Measurements from ENCODE around the gene EXD3.
A peak's percentile ranks its signal among the peaks of the same experiment; 100 is the strongest.
"Not testable (repeated sequence)": the region's sequence is repeated elsewhere in the genome, so short reads cannot be mapped to it uniquely, and the experiment has no call there.

The EXD3 gene, protein sequence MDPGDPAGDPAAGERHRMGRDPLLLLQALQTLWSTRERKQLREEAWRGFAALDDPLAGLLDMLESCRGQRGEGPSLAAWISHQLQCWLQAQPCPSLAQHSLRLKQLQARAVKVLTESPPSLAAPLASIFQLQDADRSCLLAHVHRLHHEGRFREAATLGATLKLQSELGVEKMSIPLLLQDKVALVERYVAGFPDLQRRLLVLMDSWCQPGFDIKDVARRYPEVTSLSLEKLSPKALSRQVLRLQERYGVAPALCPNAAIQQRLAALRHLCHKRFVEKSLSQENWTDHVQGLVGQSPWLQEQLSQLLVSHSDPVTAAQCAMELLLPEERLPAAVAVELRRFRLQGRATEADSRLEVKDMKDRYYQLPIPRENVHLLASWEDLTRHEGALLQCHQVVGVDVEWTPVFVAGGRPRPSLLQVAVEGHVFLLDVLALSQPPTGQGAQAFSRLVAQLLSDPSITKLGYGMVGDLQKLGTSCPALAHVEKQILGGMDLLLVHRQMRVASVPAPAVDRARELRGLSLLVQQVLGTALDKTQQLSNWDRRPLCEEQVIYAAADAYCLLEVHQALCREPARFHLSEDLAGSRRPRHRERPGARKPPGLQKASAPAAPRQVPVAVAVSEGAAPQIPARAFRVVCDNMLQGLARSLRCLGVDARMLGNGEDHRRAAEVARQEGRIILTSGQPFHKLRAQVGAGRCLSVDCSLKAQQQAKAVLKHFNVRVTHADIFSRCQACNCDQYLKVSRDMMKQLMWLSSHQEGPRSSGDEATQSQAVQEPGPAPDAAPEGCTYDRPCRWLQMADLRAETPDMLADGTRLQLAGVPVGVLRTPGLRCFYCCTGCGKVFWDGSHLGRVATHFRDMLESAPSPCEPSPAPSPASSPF

DNA sequence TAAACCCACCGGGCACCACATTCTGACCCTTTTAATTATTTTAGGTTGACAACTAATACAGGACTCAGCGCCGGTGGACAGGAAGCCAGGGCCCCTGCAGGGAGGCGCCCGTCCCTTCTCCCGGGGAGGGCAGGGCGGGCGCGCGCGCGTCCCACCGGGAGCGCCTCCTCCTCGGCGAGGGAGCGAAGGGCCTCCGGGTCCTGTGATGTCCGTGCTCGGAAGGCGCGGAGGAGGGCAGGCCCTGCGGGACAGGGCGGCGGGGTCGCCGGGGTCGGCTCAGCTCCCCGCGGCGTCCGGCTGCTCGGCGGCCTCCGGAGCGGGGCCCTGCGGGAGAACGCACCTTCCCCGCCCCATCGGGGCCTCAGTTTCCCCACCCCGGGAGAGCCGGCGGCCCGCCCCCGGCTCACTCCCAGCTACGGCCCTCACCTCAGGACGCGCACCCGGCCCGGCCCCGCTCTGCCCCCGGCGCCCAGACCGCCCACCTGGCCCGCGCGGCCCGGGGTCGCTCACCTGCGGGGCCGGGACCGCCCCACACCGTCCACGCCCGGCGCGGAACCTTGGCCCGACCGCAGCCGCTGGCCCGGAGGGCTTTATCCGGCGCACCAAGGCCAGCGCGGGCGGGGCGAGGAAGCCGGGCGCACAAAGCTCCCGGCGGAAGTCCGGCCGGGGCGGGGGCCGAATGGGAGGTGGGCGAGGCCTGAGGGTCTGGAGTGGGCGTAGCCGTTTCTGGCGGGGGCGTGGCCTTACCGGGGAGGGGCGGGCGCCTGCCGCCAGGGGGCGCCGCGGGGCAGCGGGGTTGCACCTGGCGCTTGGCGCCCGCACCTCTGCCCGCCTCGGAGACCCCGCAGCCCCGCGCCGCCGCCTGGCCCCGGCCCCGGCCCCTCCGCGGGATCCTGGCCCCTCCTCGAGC lies at the start of gene EXD3, which contains the start of gene NOXA1:
TSS of gene EXD3 (minus strand) at position 559 of the 910 bp plus-strand sequence. CDS start 27,805 bp downstream, outside the sequence.
TSS of gene NOXA1 (plus strand) at position 790 of the 910 bp plus-strand sequence. CDS start 137 bp downstream, outside the sequence.
- Mint-ChIP-seq H3K36me3 (no peaks in the 10 kb centered on the region), H3K9me3 (no peaks in the 10 kb centered on the region), H3K27ac (no peak within 1 kb of the TSS), H3K27me3 (no peaks in the 10 kb centered on the region), H3K4me1 (peaks cover 12% of the 10 kb centered on the region), H3K4me3 (peak within 1 kb of the TSS; percentile 84)

DNA sequence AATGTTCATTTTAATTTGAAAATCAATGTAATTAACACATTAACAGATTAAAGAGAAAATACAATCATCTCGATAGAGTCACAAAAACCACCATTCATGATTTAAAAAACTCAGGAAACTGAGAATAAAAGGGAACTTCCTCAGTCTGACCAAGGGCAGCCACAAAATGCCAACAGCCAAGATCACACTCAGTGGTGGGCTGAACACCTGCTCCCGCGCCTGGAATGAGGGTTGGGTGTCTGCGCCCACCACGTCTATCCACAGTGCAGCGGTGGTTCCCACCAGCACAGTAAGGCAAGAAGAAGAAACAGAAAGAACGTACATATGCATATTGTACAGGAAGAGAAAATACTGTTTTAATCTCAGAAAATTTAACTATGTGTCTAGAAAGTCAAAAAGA lies 47.8 kb upstream of the EXD3 start:
- H3K27me3 Mint-ChIP-seq = no peaks in the 10 kb centered on the region

DNA sequence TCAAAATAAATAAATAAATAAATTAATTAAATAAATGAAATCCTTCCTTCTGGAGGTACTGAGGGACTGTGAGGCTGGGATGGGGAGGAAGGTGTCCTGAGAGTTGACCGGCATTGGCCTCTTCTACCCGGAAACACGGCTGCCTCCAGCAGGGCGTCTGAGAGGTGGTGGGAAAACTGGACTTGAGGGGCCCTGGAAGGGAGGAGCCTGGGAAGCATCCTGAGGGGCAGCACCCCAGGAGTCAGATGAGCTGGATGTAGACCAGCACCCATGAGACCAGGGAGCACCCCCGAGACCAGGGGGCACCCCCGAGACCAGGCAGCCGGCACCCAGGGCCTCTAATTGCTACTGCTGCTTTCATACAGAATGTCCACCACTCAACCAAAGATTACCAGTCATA lies 44.9 kb upstream of the EXD3 start:
- peaks cover 28% of the 10 kb centered on the region for H3K4me1 Mint-ChIP-seq

More for the DNA sequence above, 47.8 kb upstream of the EXD3 start:
- Mint-ChIP-seq H3K27ac (peak overlapping the region; percentile 8), H3K9me3 (peaks cover 8% of the 10 kb centered on the region), H3K4me1 (peaks cover 21% of the 10 kb centered on the region), H3K4me3 (no peak overlapping the region), H3K36me3 (peaks cover 10% of the 10 kb centered on the region)

DNA sequence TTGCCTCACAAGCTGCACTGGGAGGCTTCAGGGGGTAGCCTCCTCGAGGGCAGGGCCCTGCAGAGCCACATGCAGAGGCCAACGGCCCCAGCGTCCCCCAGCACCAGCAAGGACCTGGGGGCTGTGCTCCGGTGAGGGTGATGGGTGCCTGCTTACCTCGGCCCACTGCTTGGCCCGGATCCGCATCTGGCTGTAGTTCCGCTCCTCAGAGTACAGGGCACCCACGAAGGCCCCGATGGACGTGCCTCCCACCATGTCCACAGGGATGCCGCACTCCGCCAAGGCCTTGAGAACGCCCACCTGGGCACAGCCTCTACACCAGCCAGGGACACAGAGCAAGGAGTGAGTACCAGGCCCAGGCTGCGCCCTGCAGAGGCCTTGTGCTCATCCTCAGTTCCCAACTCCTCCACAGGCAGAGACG lies 44.2 kb upstream of the EXD3 start:
- Mint-ChIP-seq H3K4me3 (no peak overlapping the region), H3K27me3 (no peaks in the 10 kb centered on the region), H3K9me3 (no peaks in the 10 kb centered on the region), H3K4me1 (peaks cover 32% of the 10 kb centered on the region), H3K27ac (no peak overlapping the region), H3K36me3 (no peaks in the 10 kb centered on the region)

More for the DNA sequence above, 44.9 kb upstream of the EXD3 start:
- no peak overlapping the region for H3K4me3 Mint-ChIP-seq
- no peak overlapping the region for H3K27ac Mint-ChIP-seq
- H3K27me3 Mint-ChIP-seq = no peaks in the 10 kb centered on the region
- peaks cover 2% of the 10 kb centered on the region for H3K36me3 Mint-ChIP-seq
- H3K9me3 Mint-ChIP-seq = peaks cover under 1% of the 10 kb centered on the region

DNA sequence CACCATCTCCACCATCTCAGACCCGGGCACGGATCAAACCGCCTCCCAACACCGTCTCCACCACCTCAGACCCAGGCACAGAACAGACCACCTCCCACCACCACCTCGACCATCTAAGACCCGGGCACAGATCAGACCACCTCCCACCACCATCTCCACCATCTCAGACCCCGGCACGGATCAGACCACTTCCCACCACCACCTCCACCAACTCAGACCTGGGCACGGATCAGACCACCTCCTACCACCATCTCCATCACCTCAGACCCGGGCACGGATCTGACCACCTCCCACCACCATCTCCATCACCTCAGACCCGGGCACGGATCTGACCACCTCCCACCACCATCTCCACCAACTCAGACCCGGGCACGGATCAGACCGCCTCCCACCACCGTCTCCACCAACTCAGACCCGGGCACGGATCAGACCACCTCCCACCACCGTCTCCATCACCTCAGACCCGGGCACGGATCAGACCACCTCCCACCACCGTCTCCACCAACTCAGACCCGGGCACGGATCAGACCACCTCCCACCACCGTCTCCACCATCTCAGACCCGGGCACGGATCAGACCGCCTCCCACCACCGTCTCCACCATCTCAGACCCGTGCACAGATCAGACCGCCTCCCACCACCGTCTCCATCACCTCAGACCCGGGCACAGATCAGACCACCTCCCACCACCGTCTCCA lies 43.6 kb upstream of the EXD3 start:
- not testable (repeated sequence) for H3K9me3 Mint-ChIP-seq, H3K4me3 Mint-ChIP-seq, H3K36me3 Mint-ChIP-seq, H3K27me3 Mint-ChIP-seq, H3K27ac Mint-ChIP-seq
- peaks cover 32% of the 10 kb centered on the region for H3K4me1 Mint-ChIP-seq

DNA sequence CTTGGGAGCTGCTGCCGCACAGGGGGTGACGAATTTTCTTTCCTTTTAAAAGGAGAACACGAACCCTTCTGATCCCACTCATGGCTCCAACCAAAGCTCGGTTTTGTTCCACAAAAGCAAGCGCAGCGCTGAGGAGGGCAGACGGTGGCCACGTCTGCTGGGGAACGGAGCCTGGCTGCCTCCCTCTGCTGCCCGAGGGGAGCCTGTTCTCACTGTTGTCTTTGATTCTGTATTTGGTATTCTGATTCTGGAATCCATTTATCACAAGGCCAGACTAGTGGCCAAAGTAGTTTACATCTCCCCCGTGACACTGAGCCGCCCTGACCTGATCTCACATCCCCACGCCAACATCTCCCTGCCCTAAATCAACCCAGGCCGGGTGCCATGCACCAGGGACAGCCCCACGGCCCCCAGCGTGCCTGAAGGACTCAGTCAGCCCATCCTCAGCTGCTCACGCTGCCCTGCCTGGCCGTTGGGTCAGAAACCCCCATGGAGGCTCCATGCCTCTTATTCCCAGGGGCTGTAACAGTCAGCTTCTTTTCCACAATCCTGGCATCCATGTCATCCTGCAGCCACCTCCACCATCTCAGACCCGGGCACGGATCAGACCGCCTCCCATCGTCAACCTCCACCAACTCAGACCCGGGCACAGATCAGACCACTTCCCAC lies 42.9 kb upstream of the EXD3 start:
- Mint-ChIP-seq H3K4me3 (no peak overlapping the region), H3K4me1 (peaks cover 33% of the 10 kb centered on the region)

DNA sequence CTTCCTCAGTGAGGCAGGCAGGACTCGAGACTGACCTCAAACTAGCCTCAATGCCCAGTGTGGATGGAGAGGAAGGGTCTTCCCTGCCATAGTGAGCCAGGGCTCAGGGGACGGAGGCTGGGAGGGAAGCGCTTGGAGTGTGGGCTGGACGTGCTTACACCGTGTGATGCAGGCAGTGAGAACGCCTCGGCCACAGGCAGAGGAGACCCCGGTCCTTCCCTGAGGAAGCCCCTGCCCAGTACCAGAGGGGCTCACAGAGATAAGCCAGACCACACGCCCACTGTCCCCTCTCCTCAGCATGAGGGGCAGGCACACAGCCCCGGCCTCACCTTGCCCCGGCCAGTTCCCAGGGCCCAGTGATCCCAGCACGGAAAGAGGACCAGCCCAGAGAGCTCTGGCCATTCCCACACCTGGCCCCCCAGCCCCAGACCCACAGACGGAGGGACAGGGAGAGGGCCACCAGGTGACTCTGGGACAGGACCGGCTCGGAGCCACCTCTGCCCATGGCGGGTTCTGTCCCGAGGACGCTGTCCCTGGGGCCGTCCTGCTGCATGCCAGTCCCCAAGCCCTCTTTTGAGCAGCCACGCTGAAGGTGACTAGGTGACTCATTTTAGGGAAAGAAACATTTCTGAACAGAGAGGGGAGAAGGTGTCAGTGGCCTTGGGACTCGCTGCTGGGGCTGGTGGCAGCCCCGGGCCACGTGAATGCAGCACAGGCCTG lies 42.2 kb upstream of the EXD3 start:
- Mint-ChIP-seq H3K27me3 (no peaks in the 10 kb centered on the region), H3K36me3 (no peaks in the 10 kb centered on the region), H3K27ac (no peak overlapping the region), H3K9me3 (no peaks in the 10 kb centered on the region), H3K4me1 (peaks cover 30% of the 10 kb centered on the region), H3K4me3 (no peak overlapping the region)

More for the DNA sequence above, 42.9 kb upstream of the EXD3 start:
- no peaks in the 10 kb centered on the region for H3K27me3 Mint-ChIP-seq
- no peaks in the 10 kb centered on the region for H3K9me3 Mint-ChIP-seq
- H3K36me3 Mint-ChIP-seq = no peaks in the 10 kb centered on the region
- no peak overlapping the region for H3K27ac Mint-ChIP-seq

DNA sequence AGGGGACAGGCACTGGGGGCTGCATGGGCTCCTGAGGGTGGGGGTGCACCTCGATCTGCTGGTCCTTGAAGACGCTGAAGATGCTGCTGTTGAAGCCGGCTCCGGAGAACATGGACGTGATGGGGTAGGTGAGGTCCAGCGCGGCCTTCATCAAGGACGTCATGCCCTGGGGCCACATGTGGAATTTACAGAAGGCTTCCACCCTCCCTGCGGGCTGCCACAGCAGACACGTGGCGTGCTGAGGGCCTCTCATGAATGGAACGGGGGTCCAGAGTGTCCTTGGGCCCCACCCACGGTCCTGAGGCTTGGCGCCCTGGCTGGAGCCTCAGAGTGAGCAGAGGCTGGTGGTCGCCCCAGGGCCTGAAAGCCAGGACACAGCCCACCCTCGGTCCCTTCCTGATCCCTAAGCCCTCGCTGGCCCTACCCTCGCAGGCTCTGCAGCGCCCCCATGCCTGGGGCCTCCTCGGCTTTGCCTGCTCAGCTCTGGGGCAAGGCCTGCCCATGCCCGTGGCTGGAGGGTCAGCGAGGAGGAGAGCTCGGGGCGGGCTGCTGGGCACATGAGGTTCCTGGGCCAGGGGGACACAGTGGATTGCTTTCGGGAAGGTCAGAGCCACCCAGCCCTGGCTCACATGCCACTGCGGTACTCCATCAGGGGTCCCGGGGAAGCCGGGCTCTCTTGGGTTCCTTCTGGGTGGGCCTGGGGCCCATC lies 41.5 kb upstream of the EXD3 start:
- Mint-ChIP-seq H3K9me3 (no peaks in the 10 kb centered on the region), H3K27ac (no peak overlapping the region), H3K4me1 (peaks cover 32% of the 10 kb centered on the region), H3K36me3 (no peaks in the 10 kb centered on the region), H3K27me3 (no peaks in the 10 kb centered on the region), H3K4me3 (no peak overlapping the region)

DNA sequence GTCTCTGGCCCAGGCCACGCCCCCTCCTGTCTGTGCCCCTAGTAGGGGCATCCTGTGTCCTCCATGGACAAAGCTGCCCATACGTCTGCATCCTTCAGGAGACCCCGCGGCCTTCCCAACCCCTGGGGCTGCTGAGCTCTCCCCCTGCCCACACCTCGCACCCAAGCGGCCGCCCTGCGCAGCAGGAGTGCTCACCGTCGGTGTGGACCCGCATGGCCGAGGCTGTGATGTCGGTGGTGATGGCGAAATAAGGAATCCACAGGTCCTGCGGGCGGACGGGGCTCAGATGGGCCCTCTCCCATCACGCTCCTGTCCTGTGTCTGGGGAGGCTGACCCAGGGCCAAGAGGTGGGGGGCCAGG lies 40.9 kb upstream of the EXD3 start:
- Mint-ChIP-seq H3K36me3 (no peaks in the 10 kb centered on the region), H3K27ac (no peak overlapping the region), H3K4me1 (peaks cover 26% of the 10 kb centered on the region), H3K9me3 (no peaks in the 10 kb centered on the region), H3K27me3 (no peaks in the 10 kb centered on the region), H3K4me3 (no peak overlapping the region)

DNA sequence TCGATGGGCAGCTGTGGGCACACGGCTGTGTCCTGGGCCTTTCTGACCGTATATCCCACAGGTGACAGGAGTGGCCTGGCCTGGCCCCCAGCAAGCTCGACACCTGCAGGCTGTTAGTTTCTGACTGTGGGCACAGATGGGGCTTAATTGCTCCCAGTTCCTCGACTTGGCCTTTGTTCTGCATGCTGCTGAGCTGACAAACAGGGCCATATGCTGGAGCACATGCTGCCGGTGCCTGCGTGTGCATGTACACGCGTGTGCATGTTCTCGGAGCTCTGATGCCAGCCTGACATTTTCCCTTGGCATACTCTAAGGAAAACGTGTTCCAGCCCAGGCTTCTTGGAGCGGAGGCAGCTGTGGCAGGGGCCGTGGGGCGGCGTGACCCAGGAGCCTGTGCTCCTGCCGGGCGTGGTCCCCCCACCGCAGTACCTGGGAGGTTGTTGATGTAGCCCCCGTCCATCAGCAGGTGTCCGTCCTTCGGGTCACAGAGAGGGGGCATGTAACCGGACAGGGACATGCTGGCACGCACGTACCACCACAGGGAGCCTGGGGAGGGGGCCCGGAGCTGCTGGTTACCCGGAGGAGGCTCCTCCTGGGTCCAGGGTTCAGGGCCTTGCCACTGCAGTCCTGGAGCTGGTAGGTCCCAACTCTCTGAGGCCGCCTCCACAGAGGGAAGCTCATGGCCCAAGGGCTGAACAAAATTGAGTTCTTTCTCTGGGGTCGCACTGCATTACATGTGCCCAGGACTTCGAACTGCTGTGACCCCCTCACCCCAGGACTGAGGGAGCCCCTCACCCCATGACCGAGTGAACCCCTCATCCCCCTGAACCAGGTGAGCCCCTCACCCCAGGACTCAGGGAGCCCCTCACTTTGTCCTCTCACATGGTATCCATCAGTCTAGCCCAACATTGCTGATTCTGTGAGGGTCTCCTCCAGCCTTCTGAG lies 40.3 kb upstream of the EXD3 start:
- H3K9me3 Mint-ChIP-seq = no peaks in the 10 kb centered on the region
- peak overlapping the region; percentile 52 for H3K4me3 Mint-ChIP-seq
- peak overlapping the region; percentile 82 for H3K27ac Mint-ChIP-seq
- no peaks in the 10 kb centered on the region for H3K27me3 Mint-ChIP-seq
- no peaks in the 10 kb centered on the region for H3K36me3 Mint-ChIP-seq
- H3K4me1 Mint-ChIP-seq = peaks cover 26% of the 10 kb centered on the region

DNA sequence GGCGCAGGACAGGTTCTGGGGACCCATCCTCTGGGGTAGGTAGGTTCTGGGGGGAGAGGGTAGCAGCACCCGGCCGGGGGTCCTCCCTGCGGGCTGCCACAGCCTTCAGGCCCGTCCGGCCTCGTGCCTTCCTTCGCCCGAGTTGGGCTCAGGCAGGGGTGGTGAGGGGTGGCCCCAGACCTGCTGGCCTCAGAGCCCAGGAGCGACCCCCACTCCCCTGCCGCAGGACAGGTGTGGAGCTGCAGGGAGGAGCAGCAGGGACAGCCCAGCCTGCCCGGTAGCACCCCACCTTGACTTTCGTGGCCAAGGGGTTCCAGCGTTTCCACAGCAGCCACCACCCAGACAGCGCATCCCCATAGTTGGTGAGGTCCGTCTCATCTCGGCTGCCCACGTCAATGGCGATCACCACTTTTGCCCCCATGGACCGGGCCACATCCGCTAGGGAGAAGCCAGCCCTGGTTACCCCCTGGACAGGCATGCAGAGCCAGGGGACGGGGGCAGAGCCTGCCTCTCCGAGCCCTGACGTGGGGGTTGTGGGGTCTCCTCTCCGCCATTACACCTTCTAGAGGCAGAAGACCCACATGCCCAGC lies 39.5 kb upstream of the EXD3 start:
- Mint-ChIP-seq H3K36me3 (no peaks in the 10 kb centered on the region), H3K9me3 (no peaks in the 10 kb centered on the region), H3K27me3 (no peaks in the 10 kb centered on the region), H3K27ac (no peak overlapping the region), H3K4me1 (peaks cover 29% of the 10 kb centered on the region), H3K4me3 (peak overlapping the region; percentile 79)

Data from activated naive CD4-positive, alpha-beta T cell treated with anti-CD3 and anti-CD28 coated beads, Interleukin-2, amount 50 U/mL, for 24 hours (primary cell).